ENCODE measurements around the gene FBXL15. TPM values are rescaled to one million over a fixed set of nuclear protein-coding genes. Genes with fewer than 3 reads are reported as not detected.

The FBXL15 gene
- total and polyA plus RNA-seq, 2 of the 4 experiments (the other 2 are of a cell fraction): 3.0 to 8.4 TPM

DNA sequence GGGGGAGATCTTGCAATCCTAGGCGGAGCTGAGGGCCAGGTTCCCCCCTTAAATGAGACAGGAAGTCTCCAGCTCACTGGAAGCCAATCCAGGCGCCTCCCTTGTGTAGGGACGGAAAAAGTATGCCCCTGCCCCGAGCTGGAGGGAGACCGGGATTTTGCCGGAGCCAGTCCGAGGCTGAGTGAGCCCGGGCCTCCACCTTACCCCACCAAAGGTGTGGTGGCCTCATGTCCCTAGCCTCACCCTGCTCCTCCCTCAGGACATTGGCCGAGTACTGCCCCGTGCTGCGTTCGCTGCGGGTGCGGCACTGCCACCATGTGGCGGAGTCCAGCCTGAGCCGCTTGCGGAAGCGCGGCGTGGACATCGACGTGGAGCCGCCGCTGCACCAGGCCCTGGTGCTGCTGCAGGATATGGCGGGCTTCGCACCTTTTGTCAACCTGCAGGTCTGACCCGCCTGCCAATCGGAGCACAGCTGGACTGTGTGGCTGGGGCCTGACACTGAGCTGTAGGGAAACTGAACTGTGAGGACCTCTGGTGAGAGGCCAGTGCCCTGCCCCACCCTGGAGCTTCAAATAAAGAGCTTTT lies 2.0 kb downstream of the FBXL15 start (continued):
- 0 out of 2 replicates have a peak, but pooled peaks have one; percentile 12 for TF ChIP-seq BHLHE40 (IDR thresholded peaks at IDR 0.05; ENCODE audit: low read depth, low read length)
- peak; percentile 83 for TF ChIP-seq RAD21 (IDR thresholded peaks at IDR 0.05; ENCODE audit: low read length)

DNA sequence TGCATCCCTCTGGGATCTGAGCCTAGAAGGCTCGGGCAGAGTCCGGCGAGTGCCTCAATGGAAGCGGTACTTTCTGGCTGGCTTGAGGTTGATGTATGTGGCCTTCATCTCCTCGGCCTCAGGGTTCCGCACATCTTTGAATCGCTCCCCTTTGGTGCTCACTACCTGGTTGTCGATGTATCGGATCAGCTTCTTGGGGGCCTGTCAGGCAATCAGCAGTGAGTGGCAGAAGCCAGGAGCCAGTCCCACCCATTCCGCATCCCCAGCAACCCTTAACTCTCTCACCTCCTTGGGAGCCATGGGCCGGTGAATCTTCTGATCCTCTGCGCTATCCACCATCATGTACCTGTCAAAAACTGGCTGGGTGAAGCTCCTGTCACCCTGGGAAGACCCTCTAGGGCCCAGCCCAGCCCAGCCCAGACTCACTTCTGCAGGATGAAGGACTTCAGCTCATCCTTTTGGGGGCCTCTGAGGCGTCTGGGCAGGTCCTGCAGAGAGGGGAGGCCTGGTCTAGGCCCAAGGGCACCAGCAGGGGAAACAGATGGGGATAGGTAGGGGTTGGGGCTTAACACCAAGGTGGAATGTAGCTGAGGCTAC lies 2.8 kb downstream of the FBXL15 start:
- H2BK15ac ChIP-seq (ENCODE audit: low read depth, low read length): no peak overlapping the region
- H2BK20ac ChIP-seq (ENCODE audit: low read depth, low read length): no peak overlapping the region
- TF ChIP-seq CHD1 (IDR thresholded peaks at IDR 0.05; ENCODE audit: low read depth, low read length): no peak
- no peak for TF ChIP-seq MAFK (IDR thresholded peaks at IDR 0.05; ENCODE audit: low read depth, low read length)
- no peak for TF ChIP-seq RFX5 (IDR thresholded peaks at IDR 0.05; ENCODE audit: low read depth, low read length)
- TF ChIP-seq BHLHE40 (IDR thresholded peaks at IDR 0.05; ENCODE audit: low read depth, low read length): no peak
- TF ChIP-seq MAZ (IDR thresholded peaks at IDR 0.05; ENCODE audit: borderline replicate concordance, low read depth, low read length): no peak
- TF ChIP-seq SMC3 (IDR thresholded peaks at IDR 0.05; ENCODE audit: low read depth, low read length): no peak
- TF ChIP-seq RCOR1 (IDR thresholded peaks at IDR 0.05; ENCODE audit: insufficient replicate concordance, low read length): no peak
- TF ChIP-seq FOS (IDR thresholded peaks at IDR 0.05; ENCODE audit: low read depth, low read length): no peak
- no peak for TF ChIP-seq NFE2L2 (IDR thresholded peaks at IDR 0.05; ENCODE audit: low read depth, low read length)
- dilution Hi-C loops (cut with HindIII; ENCODE audit: low sequenced_read_pairs, unreplicated experiment) (no loop called here), in situ Hi-C loops (cut with MboI; ENCODE audit: low sequenced_read_pairs) (no loop called here), intact Hi-C loops (cut with micrococcal nuclease) (no loop called here)
- no peak overlapping the region for H2AFZ ChIP-seq (replicated peaks; ENCODE audit: low read length, poor library complexity)
- peaks cover 2 to 43% of the 10 kb centered on the region in 2 experiments; a peak in 3 of 4 replicates for H3K79me1 ChIP-seq (ENCODE audit: low read depth in 1 of 2, low read length in 2 of 2)
- H3K4me1 ChIP-seq (ENCODE audit: control insufficient read depth, insufficient read depth, low read length): peaks cover 11% of the 10 kb centered on the region
- H4K91ac ChIP-seq (ENCODE audit: insufficient read depth, low read depth, low read length): no peak overlapping the region
- peaks cover 6% of the 10 kb centered on the region; the same call in 1 of the 2 replicates for H3K36me3 ChIP-seq (ENCODE audit: control insufficient read depth, insufficient read depth, low read length)
- no peak overlapping the region for H4K5ac ChIP-seq (ENCODE audit: low read depth, low read length)
- DNase-seq: no peak
- H3K27me3 ChIP-seq (ENCODE audit: control insufficient read depth, insufficient read depth, low read length): peaks cover 5% of the 10 kb centered on the region; the same call in 1 of the 2 replicates
- no peak overlapping the region for H2AK9ac ChIP-seq (replicated peaks; ENCODE audit: low read depth, low read length, poor library complexity)
- POLR2A ChIA-PET (ENCODE audit: unreplicated experiment): no interaction called here
- H4K8ac ChIP-seq (ENCODE audit: low read depth in 2 of 2, low read length in 2 of 2): no peak overlapping the region
- H3K4me2 ChIP-seq (ENCODE audit: low read depth, low read length): no peak overlapping the region
- H3K18ac ChIP-seq (ENCODE audit: low read depth, low read length): no peak overlapping the region
- H3K23ac ChIP-seq (ENCODE audit: low read depth, low read length): no peak overlapping the region
- no peak overlapping the region for H3K4ac ChIP-seq (ENCODE audit: low read depth, low read length)
- ATAC-seq (ENCODE audit: low read depth): no peak
- H3K9ac ChIP-seq (ENCODE audit: low read depth, low read length): no peak overlapping the region
- H3K27ac ChIP-seq (ENCODE audit: insufficient read depth, low read length): no peak overlapping the region
- no peak overlapping the region for H2BK5ac ChIP-seq (ENCODE audit: low read depth, low read length, poor library complexity, severe bottlenecking)
- WGBS, 2 experiments (ENCODE audit: extremely low coverage in 2 of 2, insufficient read length in 1 of 2): 100% methylated on average over 6 of the region's 13 CpGs; no CpG with 5 or more reads in 1 of the 2 experiments
- H2AK5ac ChIP-seq (ENCODE audit: low read depth, low read length): no peak overlapping the region
- H3K14ac ChIP-seq (replicated peaks; ENCODE audit: low read depth, low read length): no peak overlapping the region
- peaks cover 13% of the 10 kb centered on the region; the same call in 1 of the 2 replicates for H3K9me1 ChIP-seq (ENCODE audit: insufficient read depth, low read length)
- no peaks in the 10 kb centered on the region for H4K20me1 ChIP-seq (ENCODE audit: insufficient read depth, low read length)
- BruUV-seq (replicated peaks): TSS peak; percentile 89
- CTCF ChIA-PET: interaction anchor here (0.9 to 2.1 kb wide), 4 partner anchors 14 to 194 kb away, joined by 3 to 6 read pairs (median 5); partner anchors contain the start of gene NFKB2
- no peaks in the 10 kb centered on the region for H3K9me3 ChIP-seq (ENCODE audit: control insufficient read depth, insufficient read depth, low read length)
- no peak overlapping the region for H2BK120ac ChIP-seq (ENCODE audit: low read depth, low read length)
- H3K56ac ChIP-seq (ENCODE audit: extremely low read depth, insufficient read depth, low read length): no peak overlapping the region
- H3K4me3 ChIP-seq (ENCODE audit: insufficient read depth, low read depth, low read length): no peak overlapping the region
